ENCODE measurements around the gene ANAPC16.
A peak's percentile ranks its signal among the peaks of the same experiment; 100 is the strongest.

GRCh38 chr10:72260239-72260975 lies 44.6 kb downstream of the ANAPC16 start:
- TF ChIP-seq USF2 (IDR thresholded peaks at IDR 0.05), result no peak
- TF ChIP-seq, protein P1, sequence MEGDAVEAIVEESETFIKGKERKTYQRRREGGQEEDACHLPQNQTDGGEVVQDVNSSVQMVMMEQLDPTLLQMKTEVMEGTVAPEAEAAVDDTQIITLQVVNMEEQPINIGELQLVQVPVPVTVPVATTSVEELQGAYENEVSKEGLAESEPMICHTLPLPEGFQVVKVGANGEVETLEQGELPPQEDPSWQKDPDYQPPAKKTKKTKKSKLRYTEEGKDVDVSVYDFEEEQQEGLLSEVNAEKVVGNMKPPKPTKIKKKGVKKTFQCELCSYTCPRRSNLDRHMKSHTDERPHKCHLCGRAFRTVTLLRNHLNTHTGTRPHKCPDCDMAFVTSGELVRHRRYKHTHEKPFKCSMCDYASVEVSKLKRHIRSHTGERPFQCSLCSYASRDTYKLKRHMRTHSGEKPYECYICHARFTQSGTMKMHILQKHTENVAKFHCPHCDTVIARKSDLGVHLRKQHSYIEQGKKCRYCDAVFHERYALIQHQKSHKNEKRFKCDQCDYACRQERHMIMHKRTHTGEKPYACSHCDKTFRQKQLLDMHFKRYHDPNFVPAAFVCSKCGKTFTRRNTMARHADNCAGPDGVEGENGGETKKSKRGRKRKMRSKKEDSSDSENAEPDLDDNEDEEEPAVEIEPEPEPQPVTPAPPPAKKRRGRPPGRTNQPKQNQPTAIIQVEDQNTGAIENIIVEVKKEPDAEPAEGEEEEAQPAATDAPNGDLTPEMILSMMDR (IDR thresholded peaks at IDR 0.05), result no peak
- TF ChIP-seq MAFK (IDR thresholded peaks at IDR 0.05; ENCODE audit: partially characterized antibody), result peak; percentile 100
- TF ChIP-seq ELK1 (IDR thresholded peaks at IDR 0.05; ENCODE audit: low read depth, low read length), result no peak

Data from A549 (cell line).